Hepatocyte (in vitro differentiated cells): ENCODE results near the gene TTC34. TPM values are rescaled to one million over a fixed set of nuclear protein-coding genes. Genes with fewer than 3 reads are reported as not detected.
"Not testable (repeated sequence)": the region's sequence is repeated elsewhere in the genome, so short reads cannot be mapped to it uniquely, and the experiment has no call there.

Experiments used
- DNase-seq: peaks from one replicate; pipeline ENCODE4 v3.0.0-alpha.2; 2016; ENCODE audit warnings: low spot score
- H2AFZ ChIP-seq: fragments of 200-600 bp; sonication (generic); 2 replicates; pipeline ENCODE4 v1.6.0; 2016; ENCODE audit warnings: antibody characterized with exemption, mild to moderate bottlenecking
- H3K27ac ChIP-seq: fragments of 200-600 bp; sonication (generic); 2 replicates; pipeline ENCODE4 v1.5.1; 2016; ENCODE audit warnings: mild to moderate bottlenecking
- H3K27me3 ChIP-seq: fragments of 200-600 bp; sonication (generic); 2 replicates; pipeline ENCODE4 v1.6.1; 2016
- H3K36me3 ChIP-seq: fragments of 200-600 bp; sonication (generic); replicated peaks from 2 replicates; pipeline ENCODE4 v1.5.1; 2016; ENCODE audit warnings: low read depth; ENCODE audit not compliant: insufficient read depth
- H3K4me1 ChIP-seq: fragments of 200-600 bp; sonication (generic); 2 replicates; pipeline ENCODE4 v1.5.1; 2016; ENCODE audit warnings: mild to moderate bottlenecking, moderate library complexity; ENCODE audit not compliant: insufficient read depth
- H3K4me2 ChIP-seq: fragments of 200-600 bp; sonication (generic); 2 replicates; pipeline ENCODE4 v1.6.0; 2016
- H3K4me3 ChIP-seq: fragments of 200-600 bp; sonication (generic); 2 replicates; pipeline ENCODE4 v1.5.1; 2016; ENCODE audit warnings: mild to moderate bottlenecking
- H3K79me2 ChIP-seq: fragments of 200-600 bp; sonication (generic); 2 replicates; pipeline ENCODE4 v1.6.0; 2017; ENCODE audit warnings: mild to moderate bottlenecking
- H3K9me2 ChIP-seq: fragments of 200-600 bp; sonication (generic); replicated peaks from 2 replicates; pipeline ENCODE4 v1.6.0; 2017; ENCODE audit warnings: mild to moderate bottlenecking; ENCODE audit not compliant: insufficient read depth
- H3K9me3 ChIP-seq: fragments of 200-600 bp; sonication (generic); 2 replicates; pipeline ENCODE4 v1.5.1; 2016; ENCODE audit warnings: low read depth, mild to moderate bottlenecking
- H4K20me1 ChIP-seq: fragments of 200-600 bp; sonication (generic); 2 replicates; pipeline ENCODE4 v1.6.0; 2016; ENCODE audit warnings: mild to moderate bottlenecking; ENCODE audit not compliant: insufficient read depth, poor library complexity, severe bottlenecking
- CTCF ChIP-seq: fragments of 200-600 bp; sonication (generic); IDR thresholded peaks from 2 replicates; pipeline ENCODE4 v1.5.1; 2016; ENCODE audit warnings: antibody characterized with exemption, mild to moderate bottlenecking; ENCODE audit not compliant: poor library complexity
- EZH2 ChIP-seq: fragments of 200-600 bp; sonication (generic); IDR thresholded peaks from 2 replicates; pipeline ENCODE4 v1.6.1; 2016; ENCODE audit warnings: antibody characterized with exemption, mild to moderate bottlenecking, borderline replicate concordance
- EZH2phosphoT487 ChIP-seq: fragments of 200-600 bp; sonication (generic); IDR thresholded peaks from one replicate; pipeline ENCODE4 v1.6.1; 2018; ENCODE audit warnings: antibody characterized with exemption, mild to moderate bottlenecking, low read depth, moderate library complexity; ENCODE audit not compliant: unreplicated experiment, severe bottlenecking
- WGBS: methylation state at CpG from one replicate; pipeline ENCODE4 v1.1.6; 2016; ENCODE audit warnings: low lambda C conversion rate; ENCODE audit errors: missing lambda C conversion rate; 5-methylcytosine and 5-hydroxymethylcytosine counted together
- polyA plus RNA-seq: library from polyadenylated mRNA; unstranded; fragments of >200 nt; fragmentation: Nextera tagmentation; extraction: Ambion mirVana; gene quantifications from 2 replicates; pipeline ENCODE4 v1.2.1, GENCODE V29; 2016
- total RNA-seq: library from RNA; depleted of rRNA; stranded (reverse); fragments of >200 nt; gene quantifications from 2 replicates; pipeline ENCODE4 v1.2.3, GENCODE V29; 2014

TTC34 gene
- total and polyA plus RNA-seq, 2 experiments from 2014 or later: 0.13 to 0.33 TPM

GRCh38 chr1:2799811-2800663, 1.5 kb downstream of the TTC34 start:
- DNase-seq: no peak
- 90% methylated on average over 40 of the region's 49 CpGs for WGBS
- Histone ChIP-seq H3K4me2 (no peak overlapping the region), H3K27ac (no peak overlapping the region), H3K9me2 (no peaks in the 10 kb centered on the region), H3K4me3 (no peak overlapping the region), H3K36me3 (no peaks in the 10 kb centered on the region), H3K27me3 (no peaks in the 10 kb centered on the region), H3K4me1 (no peaks in the 10 kb centered on the region), H2AFZ (no peak overlapping the region), H3K9me3 (no peaks in the 10 kb centered on the region), H3K79me2 (no peaks in the 10 kb centered on the region), H4K20me1 (no peaks in the 10 kb centered on the region)
- TF ChIP-seq EZH2phosphoT487 (no peak), EZH2 (no peak), CTCF (no peak)

- not testable (repeated sequence) for H3K79me2 ChIP-seq, H3K27ac ChIP-seq, H3K4me1 ChIP-seq, H3K36me3 ChIP-seq, H3K9me3 ChIP-seq, H3K9me2 ChIP-seq, H3K27me3 ChIP-seq, DNase-seq, H4K20me1 ChIP-seq, H3K4me2 ChIP-seq, H2AFZ ChIP-seq, H3K4me3 ChIP-seq
- WGBS: 97% methylated on average over 7 of the region's 7 CpGs
Observed at GRCh38 chr1:2798958-2799357, 2.5 kb downstream of the TTC34 start.

GRCh38 chr1:2797741-2798016, 3.8 kb downstream of the TTC34 start:
- DNase-seq: no peak
- H3K36me3 ChIP-seq: no peaks in the 10 kb centered on the region
- H3K9me3 ChIP-seq: no peaks in the 10 kb centered on the region
- WGBS: 90% methylated on average over 6 of the region's 6 CpGs
- H3K4me1 ChIP-seq: no peaks in the 10 kb centered on the region
- H3K4me3 ChIP-seq: no peak overlapping the region
- no peak overlapping the region for H3K27ac ChIP-seq
- no peak overlapping the region for H2AFZ ChIP-seq
- TF ChIP-seq EZH2phosphoT487 (no peak), EZH2 (no peak), CTCF (no peak)
- no peaks in the 10 kb centered on the region for H3K79me2 ChIP-seq
- H3K27me3 ChIP-seq: no peaks in the 10 kb centered on the region
- H3K4me2 ChIP-seq: no peak overlapping the region
- no peaks in the 10 kb centered on the region for H4K20me1 ChIP-seq
- no peaks in the 10 kb centered on the region for H3K9me2 ChIP-seq

GRCh38 chr1:2796890-2797740, 4.4 kb downstream of the TTC34 start:
- Histone ChIP-seq H3K79me2 (no peaks in the 10 kb centered on the region), H3K27ac (no peak overlapping the region), H4K20me1 (no peaks in the 10 kb centered on the region), H3K9me3 (no peaks in the 10 kb centered on the region), H3K4me3 (no peak overlapping the region), H3K4me2 (no peak overlapping the region), H2AFZ (no peak overlapping the region), H3K36me3 (no peaks in the 10 kb centered on the region), H3K27me3 (no peaks in the 10 kb centered on the region), H3K9me2 (no peaks in the 10 kb centered on the region), H3K4me1 (no peaks in the 10 kb centered on the region)
- DNase-seq: no peak
- TF ChIP-seq EZH2phosphoT487: no peak
- no peak for TF ChIP-seq EZH2
- TF ChIP-seq CTCF: no peak
- WGBS: 80% methylated on average over 19 of the region's 19 CpGs
